DMS53 (cell line): ENCODE results near the gene LRP11.
"Not testable (repeated sequence)": the region's sequence is repeated elsewhere in the genome, so short reads cannot be mapped to it uniquely, and the experiment has no call there.

Experiments used
- DNase-seq: peaks from one replicate; lab custom pipeline; 2025; lab: John Stamatoyannopoulos, UW

LRP11 gene

GRCh38 chr6:149848343-149848742, 15.8 kb downstream of the LRP11 start:
- not testable (repeated sequence) for DNase-seq

GRCh38 chr6:149847939-149848267, 16.3 kb downstream of the LRP11 start:
- DNase-seq = peak; percentile 62

- DNase-seq = peak; percentile 5
Observed at GRCh38 chr6:149846321-149846720, 17.8 kb downstream of the LRP11 start.

GRCh38 chr6:149845549-149845948, 18.6 kb downstream of the LRP11 start:
- DNase-seq = no peak

- no peak for DNase-seq
Observed at GRCh38 chr6:149844480-149844879, 19.7 kb downstream of the LRP11 start.

- not testable (repeated sequence) for DNase-seq
Observed at GRCh38 chr6:149844036-149844435, 20.1 kb downstream of the LRP11 start.

GRCh38 chr6:149843051-149843633, 21.0 kb downstream of the LRP11 start:
- no peak for DNase-seq

- DNase-seq = peak; percentile 17
Observed at GRCh38 chr6:149842331-149842730, 21.8 kb downstream of the LRP11 start.

- DNase-seq = peak; percentile 97
Observed at GRCh38 chr6:149840345-149841075, 23.6 kb downstream of the LRP11 start.

GRCh38 chr6:149834513-149835481, 29.4 kb downstream of the LRP11 start:
- peak; percentile 73 for DNase-seq

- DNase-seq = no peak
Observed at GRCh38 chr6:149833651-149834050, 30.5 kb downstream of the LRP11 start.

GRCh38 chr6:149831308-149831820, 32.8 kb downstream of the LRP11 start:
- peak; percentile 10 for DNase-seq

- no peak for DNase-seq
Observed at GRCh38 chr6:149830731-149831307, 33.3 kb downstream of the LRP11 start.

GRCh38 chr6:149825292-149825691, 38.9 kb downstream of the LRP11 start:
- no peak for DNase-seq

GRCh38 chr6:149823013-149823412, 41.1 kb downstream of the LRP11 start:
- no peak for DNase-seq

- no peak for DNase-seq
Observed at GRCh38 chr6:149821492-149821891, 42.7 kb downstream of the LRP11 start.

- DNase-seq = peak; percentile 5
Observed at GRCh38 chr6:149820506-149820905, 43.7 kb downstream of the LRP11 start.

GRCh38 chr6:149815788-149816187, 48.4 kb downstream of the LRP11 start:
- DNase-seq = no peak

- DNase-seq = no peak
Observed at GRCh38 chr6:149813351-149813750, 50.8 kb downstream of the LRP11 start.

- DNase-seq = no peak
Observed at GRCh38 chr6:149809798-149810197, 54.4 kb downstream of the LRP11 start.

- no peak for DNase-seq
Observed at GRCh38 chr6:149806127-149806526, 58.0 kb downstream of the LRP11 start.

GRCh38 chr6:149783551-149783950, 80.6 kb downstream of the LRP11 start:
- DNase-seq = no peak
